RPMI7951 (cell line): ENCODE measurements around the gene REC114. TPM values are rescaled to one million over a fixed set of nuclear protein-coding genes. Genes with fewer than 3 reads are reported as not detected.

ENCODE experiments used
- DNase-seq: peaks from one replicate; pipeline ENCODE4 v3.0.0-alpha.2; 2012; ENCODE audit warnings: low read depth
- total RNA-seq: library from RNA; depleted of rRNA; stranded (reverse); fragments of >200 nt; shearing (Covaris generic); gene quantifications from 2 replicates; pipeline ENCODE4 v1.2.3, GENCODE V29; 2014; rRNA removed

The REC114 gene
- total RNA-seq, 1 experiment from 2014 or later, result not detected

- no peak for DNase-seq
Observed at GRCh38 chr15:73602992-73603391, 160.0 kb downstream of the REC114 start.

GRCh38 chr15:73604477-73604876 is 161.5 kb downstream of the REC114 start:
- no peak for DNase-seq

- no peak for DNase-seq
Observed at GRCh38 chr15:73605759-73606436, 162.9 kb downstream of the REC114 start.

- DNase-seq, result no peak
Observed at GRCh38 chr15:73607405-73607804, 164.4 kb downstream of the REC114 start.

GRCh38 chr15:73607843-73608242 is 164.9 kb downstream of the REC114 start:
- DNase-seq, result no peak

GRCh38 chr15:73608475-73608874 is 165.5 kb downstream of the REC114 start:
- DNase-seq, result no peak

- peak; percentile 16 for DNase-seq
Observed at GRCh38 chr15:73608941-73609340, 166.0 kb downstream of the REC114 start.

Other genes with a start within 250 kb of the REC114 start
- gene HCN4, start 74.2 kb upstream of the REC114 start, total RNA-seq, result not detected in 2 replicates
- 157 and 161 TPM in 2 replicates for gene NPTN, start 190.2 kb downstream of the REC114 start, total RNA-seq
- 72.2 and 84.3 TPM in 2 replicates for gene CD276, start 241.2 kb downstream of the REC114 start, total RNA-seq